ENCODE data around the gene STX7. TPM values are rescaled to one million over a fixed set of nuclear protein-coding genes. Genes with fewer than 3 reads are reported as not detected.

The STX7 gene
- total and polyA plus RNA-seq, 2 donors (not counting 3 experiments of a cell fraction or from before 2014, with no cell fraction given) = 13.4 to 45.5 TPM

DNA sequence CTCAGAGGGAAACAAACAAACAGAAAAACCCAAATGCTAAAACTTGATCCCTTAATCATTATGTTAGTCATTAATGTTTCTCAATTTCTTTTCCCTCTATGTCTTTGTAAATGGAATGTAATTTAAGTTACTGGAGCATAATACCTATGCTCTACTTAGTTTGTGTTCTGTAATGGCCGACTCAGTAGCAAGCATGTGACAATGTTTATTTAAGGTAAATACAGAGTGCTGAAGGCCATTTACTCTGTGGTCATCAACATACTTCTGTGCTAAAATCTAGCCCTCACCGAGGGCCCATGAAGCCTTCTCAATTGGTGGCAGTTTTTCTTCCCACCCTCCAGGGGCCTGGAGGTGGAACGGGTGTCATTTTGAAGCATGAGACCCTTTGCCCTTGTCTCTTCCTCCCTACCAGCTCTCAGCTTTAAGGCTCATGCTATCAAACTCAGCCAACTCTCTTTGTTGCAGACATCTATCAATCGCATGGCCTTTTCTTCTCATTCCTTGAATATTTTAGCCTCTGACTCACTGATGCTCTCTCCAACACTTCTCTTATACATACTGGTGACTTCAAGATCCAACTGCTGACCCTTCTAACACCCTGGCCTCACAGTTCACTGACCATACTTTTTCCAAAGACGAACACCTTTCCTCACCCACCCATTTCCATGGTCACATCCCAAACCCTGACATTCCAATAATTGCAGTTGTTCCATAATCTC lies 48.2 kb downstream of the STX7 start:
- no peak for FAIRE-seq
- BruUV-seq (replicated peaks) = no TSS peak
- H3K27ac ChIP-seq (ENCODE audit: insufficient read depth, low read depth, low read length) = no peak overlapping the region
- TF ChIP-seq, protein P1, sequence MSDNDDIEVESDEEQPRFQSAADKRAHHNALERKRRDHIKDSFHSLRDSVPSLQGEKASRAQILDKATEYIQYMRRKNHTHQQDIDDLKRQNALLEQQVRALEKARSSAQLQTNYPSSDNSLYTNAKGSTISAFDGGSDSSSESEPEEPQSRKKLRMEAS (IDR thresholded peaks at IDR 0.05; ENCODE audit: insufficient read depth, insufficient read length) = no peak
- no peak for TF ChIP-seq POLR2AphosphoS5 (IDR thresholded peaks at IDR 0.05; ENCODE audit: insufficient read depth, low read depth, low read length)
- no peak for TF ChIP-seq POLR2A (IDR thresholded peaks at IDR 0.05; ENCODE audit: low read depth, low read length)
- H3K4me1 ChIP-seq (ENCODE audit: control insufficient read depth, extremely low read depth, insufficient read depth, low read length) = peaks cover 14% of the 10 kb centered on the region
- dilution Hi-C loops (cut with MboI; ENCODE audit: extremely low pct_ligation_motif_present, low sequenced_read_pairs) = no loop called here
- no peaks in the 10 kb centered on the region for H4K20me1 ChIP-seq (replicated peaks; ENCODE audit: control insufficient read depth, extremely low read depth, insufficient read depth, low read length)
- no peaks in the 10 kb centered on the region for H3K9me1 ChIP-seq (replicated peaks; ENCODE audit: control insufficient read depth, extremely low read depth, insufficient read depth, low read length)
- H3K4me3 ChIP-seq (replicated peaks in 1 of 3; ENCODE audit: insufficient read depth in 1 of 3, low read depth in 1 of 3, low read length in 3 of 3) = no peak overlapping the region
- ChIA-PET POLR2A (no interaction called here), CTCF (interaction anchor here (0.9 to 3.0 kb wide), 5 partner anchors 10 to 185 kb away, joined by 4 to 15 read pairs (median 8); no protein-coding TSS in a partner anchor)
- no peaks in the 10 kb centered on the region for H3K9me3 ChIP-seq (replicated peaks; ENCODE audit: control insufficient read depth, insufficient read depth, low read length)
- no peak overlapping the region for H3K9ac ChIP-seq (replicated peaks; ENCODE audit: extremely low read depth, insufficient read depth, low read length)
- no peaks in the 10 kb centered on the region for H3K79me2 ChIP-seq (ENCODE audit: control insufficient read depth, insufficient read depth, low read length)
- H3K4me2 ChIP-seq (ENCODE audit: insufficient read depth, low read length) = no peak overlapping the region
- peaks cover 13 to 15% of the 10 kb centered on the region in 2 experiments for H3K36me3 ChIP-seq (ENCODE audit: control insufficient read depth in 2 of 2, extremely low read depth in 1 of 2, insufficient read depth in 2 of 2, low read length in 2 of 2)
- DNase-seq (ENCODE audit: low read depth, low spot score) = no peak
- no peak overlapping the region for H2AFZ ChIP-seq (ENCODE audit: low read depth, low read length)
- H3K27me3 ChIP-seq (ENCODE audit: control insufficient read depth in 2 of 2, insufficient read depth in 2 of 2, low read length in 2 of 2) = no peaks in the 10 kb centered on the region
- intact Hi-C loops (cut with micrococcal nuclease) = no loop called here

DNA sequence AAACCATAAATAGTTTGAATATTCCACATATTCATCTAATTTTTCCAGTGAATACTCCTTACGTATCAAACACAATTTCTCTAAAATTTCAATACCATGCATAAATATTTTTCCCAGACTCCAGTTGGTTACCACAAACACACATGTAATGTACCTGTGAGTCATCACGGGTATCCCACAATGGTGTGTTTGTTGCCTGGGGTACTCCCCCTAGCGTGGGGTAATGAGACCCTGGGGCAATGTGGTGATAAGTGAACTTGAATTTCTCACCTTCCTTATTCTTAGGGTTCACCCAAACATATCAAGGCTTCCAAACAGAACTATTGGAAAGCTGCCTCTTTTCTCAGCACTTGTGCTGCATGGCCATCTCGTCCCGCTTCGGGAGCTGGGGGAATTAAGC lies 51.0 kb downstream of the STX7 start:
- TF ChIP-seq, protein P2, sequence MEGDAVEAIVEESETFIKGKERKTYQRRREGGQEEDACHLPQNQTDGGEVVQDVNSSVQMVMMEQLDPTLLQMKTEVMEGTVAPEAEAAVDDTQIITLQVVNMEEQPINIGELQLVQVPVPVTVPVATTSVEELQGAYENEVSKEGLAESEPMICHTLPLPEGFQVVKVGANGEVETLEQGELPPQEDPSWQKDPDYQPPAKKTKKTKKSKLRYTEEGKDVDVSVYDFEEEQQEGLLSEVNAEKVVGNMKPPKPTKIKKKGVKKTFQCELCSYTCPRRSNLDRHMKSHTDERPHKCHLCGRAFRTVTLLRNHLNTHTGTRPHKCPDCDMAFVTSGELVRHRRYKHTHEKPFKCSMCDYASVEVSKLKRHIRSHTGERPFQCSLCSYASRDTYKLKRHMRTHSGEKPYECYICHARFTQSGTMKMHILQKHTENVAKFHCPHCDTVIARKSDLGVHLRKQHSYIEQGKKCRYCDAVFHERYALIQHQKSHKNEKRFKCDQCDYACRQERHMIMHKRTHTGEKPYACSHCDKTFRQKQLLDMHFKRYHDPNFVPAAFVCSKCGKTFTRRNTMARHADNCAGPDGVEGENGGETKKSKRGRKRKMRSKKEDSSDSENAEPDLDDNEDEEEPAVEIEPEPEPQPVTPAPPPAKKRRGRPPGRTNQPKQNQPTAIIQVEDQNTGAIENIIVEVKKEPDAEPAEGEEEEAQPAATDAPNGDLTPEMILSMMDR (IDR thresholded peaks at IDR 0.05; ENCODE audit: extremely low read depth in 1 of 2, insufficient read depth in 1 of 2, low read depth in 1 of 2, low read length in 2 of 2) = no peak
- TF ChIP-seq, protein P1 (IDR thresholded peaks at IDR 0.05; ENCODE audit: insufficient read depth, insufficient read length) = no peak
- no peak for TF ChIP-seq JUN (IDR thresholded peaks at IDR 0.05; ENCODE audit: borderline replicate concordance, insufficient read depth, insufficient read length, low read depth)
- DNase-seq (ENCODE audit: low read depth, low spot score) (no peak), FAIRE-seq (no peak)
- peaks cover 14% of the 10 kb centered on the region for H3K4me1 ChIP-seq (ENCODE audit: control insufficient read depth, extremely low read depth, insufficient read depth, low read length)
- H3K27me3 ChIP-seq (ENCODE audit: control insufficient read depth in 2 of 2, insufficient read depth in 2 of 2, low read length in 2 of 2) = no peaks in the 10 kb centered on the region
- H3K36me3 ChIP-seq (ENCODE audit: control insufficient read depth in 2 of 2, extremely low read depth in 1 of 2, insufficient read depth in 2 of 2, low read length in 2 of 2) = peaks cover 17 to 21% of the 10 kb centered on the region in 2 experiments
- no peak overlapping the region for H3K9ac ChIP-seq (replicated peaks; ENCODE audit: extremely low read depth, insufficient read depth, low read length)
- H3K27ac ChIP-seq (ENCODE audit: insufficient read depth, low read depth, low read length) = no peak overlapping the region
- H4K20me1 ChIP-seq (replicated peaks; ENCODE audit: control insufficient read depth, extremely low read depth, insufficient read depth, low read length) = no peaks in the 10 kb centered on the region
- ChIA-PET CTCF (interaction anchor here (1.1 to 1.3 kb wide), 2 partner anchors 22 to 182 kb away, joined by 5 to 6 read pairs; no protein-coding TSS in a partner anchor), POLR2A (no interaction called here)
- no peaks in the 10 kb centered on the region for H3K9me3 ChIP-seq (replicated peaks; ENCODE audit: control insufficient read depth, insufficient read depth, low read length)
- H3K9me1 ChIP-seq (replicated peaks; ENCODE audit: control insufficient read depth, extremely low read depth, insufficient read depth, low read length) = no peaks in the 10 kb centered on the region
- dilution Hi-C loops (cut with MboI; ENCODE audit: extremely low pct_ligation_motif_present, low sequenced_read_pairs) (no loop called here), intact Hi-C loops (cut with micrococcal nuclease) (no loop called here)
- H3K4me2 ChIP-seq (ENCODE audit: insufficient read depth, low read length) = no peak overlapping the region
- H3K4me3 ChIP-seq (replicated peaks in 1 of 3; ENCODE audit: insufficient read depth in 1 of 3, low read depth in 1 of 3, low read length in 3 of 3) = no peak overlapping the region
- no peak overlapping the region for H2AFZ ChIP-seq (ENCODE audit: low read depth, low read length)
- no TSS peak for BruUV-seq (replicated peaks)
- H3K79me2 ChIP-seq (ENCODE audit: control insufficient read depth, insufficient read depth, low read length) = no peaks in the 10 kb centered on the region

Measured in endothelial cell of umbilical vein (primary cell).